Lower leg skin (tissue), 3 donors: ENCODE data around the gene SHISA5.

ENCODE experiments used
- POLR2A ChIP-seq, 2 donors: fragments of 450-650 bp; IDR thresholded peaks; one replicate each; pipeline ENCODE4 v1.6.1; 2016 to 2017; ENCODE audit warnings: antibody characterized with exemption in 2 of 2, mild to moderate bottlenecking in 1 of 2, moderate library complexity in 1 of 2
- TF ChIP-seq, protein P1 (sequence below), 3 donors: fragments of 450-650 bp; IDR thresholded peaks; one replicate each; pipeline ENCODE4 v1.5.1; 2016; ENCODE audit warnings: antibody characterized with exemption in 3 of 3, mild to moderate bottlenecking in 3 of 3, moderate library complexity in 2 of 3

GRCh38 chr3:48532977-48533337 lies 29.0 kb upstream of the SHISA5 start:
- TF ChIP-seq, protein P1, sequence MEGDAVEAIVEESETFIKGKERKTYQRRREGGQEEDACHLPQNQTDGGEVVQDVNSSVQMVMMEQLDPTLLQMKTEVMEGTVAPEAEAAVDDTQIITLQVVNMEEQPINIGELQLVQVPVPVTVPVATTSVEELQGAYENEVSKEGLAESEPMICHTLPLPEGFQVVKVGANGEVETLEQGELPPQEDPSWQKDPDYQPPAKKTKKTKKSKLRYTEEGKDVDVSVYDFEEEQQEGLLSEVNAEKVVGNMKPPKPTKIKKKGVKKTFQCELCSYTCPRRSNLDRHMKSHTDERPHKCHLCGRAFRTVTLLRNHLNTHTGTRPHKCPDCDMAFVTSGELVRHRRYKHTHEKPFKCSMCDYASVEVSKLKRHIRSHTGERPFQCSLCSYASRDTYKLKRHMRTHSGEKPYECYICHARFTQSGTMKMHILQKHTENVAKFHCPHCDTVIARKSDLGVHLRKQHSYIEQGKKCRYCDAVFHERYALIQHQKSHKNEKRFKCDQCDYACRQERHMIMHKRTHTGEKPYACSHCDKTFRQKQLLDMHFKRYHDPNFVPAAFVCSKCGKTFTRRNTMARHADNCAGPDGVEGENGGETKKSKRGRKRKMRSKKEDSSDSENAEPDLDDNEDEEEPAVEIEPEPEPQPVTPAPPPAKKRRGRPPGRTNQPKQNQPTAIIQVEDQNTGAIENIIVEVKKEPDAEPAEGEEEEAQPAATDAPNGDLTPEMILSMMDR (IDR thresholded peaks at IDR 0.05): no peak
- TF ChIP-seq POLR2A (IDR thresholded peaks at IDR 0.05): no peak
